COLO668 (cell line): ENCODE data around the gene NLRP1.

Experiments used
- DNase-seq: peaks from one replicate; lab custom pipeline; 2025; ENCODE audit not compliant: unreplicated experiment; lab: John Stamatoyannopoulos, UW

Gene NLRP1

GRCh38 chr17:5557990-5558389 lies 26.3 kb downstream of the NLRP1 start:
- no peak for DNase-seq

- DNase-seq: no peak
These were observed 26.8 kb downstream of the NLRP1 start for GRCh38 chr17:5557485-5557884.

GRCh38 chr17:5555254-5555653 lies 29.1 kb downstream of the NLRP1 start:
- no peak for DNase-seq

GRCh38 chr17:5553479-5553878 lies 30.8 kb downstream of the NLRP1 start:
- no peak for DNase-seq

GRCh38 chr17:5552841-5553240 lies 31.5 kb downstream of the NLRP1 start:
- no peak for DNase-seq

- no peak for DNase-seq
These were observed 39.0 kb downstream of the NLRP1 start for GRCh38 chr17:5545051-5545987.

GRCh38 chr17:5544115-5544514 lies 40.2 kb downstream of the NLRP1 start:
- DNase-seq: no peak

GRCh38 chr17:5541610-5542202 lies 42.6 kb downstream of the NLRP1 start:
- DNase-seq: no peak

GRCh38 chr17:5540321-5540720 lies 44.0 kb downstream of the NLRP1 start:
- DNase-seq: no peak

- DNase-seq: no peak
These were observed 45.0 kb downstream of the NLRP1 start for GRCh38 chr17:5539286-5539685.

- DNase-seq: no peak
These were observed 47.3 kb downstream of the NLRP1 start for GRCh38 chr17:5536866-5537650.

- no peak for DNase-seq
These were observed 48.9 kb downstream of the NLRP1 start for GRCh38 chr17:5535436-5535835.

GRCh38 chr17:5533486-5534315 lies 50.6 kb downstream of the NLRP1 start:
- no peak for DNase-seq

GRCh38 chr17:5532581-5532980 lies 51.7 kb downstream of the NLRP1 start:
- no peak for DNase-seq

GRCh38 chr17:5531085-5531418 lies 53.3 kb downstream of the NLRP1 start:
- DNase-seq: no peak

GRCh38 chr17:5530265-5531084 lies 53.8 kb downstream of the NLRP1 start:
- no peak for DNase-seq

GRCh38 chr17:5527601-5528250 lies 56.6 kb downstream of the NLRP1 start:
- DNase-seq: no peak

- peak; percentile 71 for DNase-seq
These were observed 57.3 kb downstream of the NLRP1 start for GRCh38 chr17:5526821-5527598.

- DNase-seq: no peak
These were observed 61.1 kb downstream of the NLRP1 start for GRCh38 chr17:5523249-5523648.
